ENCODE results near the gene UBE2O. TPM values are rescaled to one million over a fixed set of nuclear protein-coding genes. Genes with fewer than 3 reads are reported as not detected.
"Not testable (repeated sequence)": the region's sequence is repeated elsewhere in the genome, so short reads cannot be mapped to it uniquely, and the experiment has no call there.

The UBE2O gene
- total RNA-seq, 1 donor from 2014 or later: 17.2 TPM

GRCh38 chr17:76369379-76369778 lies 83.6 kb downstream of the UBE2O start:
- no peak for ATAC-seq

GRCh38 chr17:76368545-76368944 lies 84.4 kb downstream of the UBE2O start:
- no peak for ATAC-seq

- no peak for ATAC-seq
These were observed 85.3 kb downstream of the UBE2O start for GRCh38 chr17:76367642-76368041.

GRCh38 chr17:76366247-76366646 lies 86.7 kb downstream of the UBE2O start:
- no peak for ATAC-seq

GRCh38 chr17:76365256-76365903 lies 87.6 kb downstream of the UBE2O start:
- ATAC-seq: no peak

- peak; percentile 31 for ATAC-seq
These were observed 89.7 kb downstream of the UBE2O start for GRCh38 chr17:76363107-76363842.

GRCh38 chr17:76360461-76360860 lies 92.5 kb downstream of the UBE2O start:
- ATAC-seq: no peak

GRCh38 chr17:76359776-76360175 lies 93.2 kb downstream of the UBE2O start:
- not testable (repeated sequence) for ATAC-seq

- no peak for ATAC-seq
These were observed 93.6 kb downstream of the UBE2O start for GRCh38 chr17:76359375-76359774.

- no peak for ATAC-seq
These were observed 95.3 kb downstream of the UBE2O start for GRCh38 chr17:76357597-76358158.

- no peak for ATAC-seq
These were observed 96.0 kb downstream of the UBE2O start for GRCh38 chr17:76356803-76357456.

GRCh38 chr17:76354747-76355310 lies 98.1 kb downstream of the UBE2O start:
- ATAC-seq: no peak

- ATAC-seq: no peak
These were observed 98.6 kb downstream of the UBE2O start for GRCh38 chr17:76354317-76354729.

GRCh38 chr17:76353599-76354316 lies 99.2 kb downstream of the UBE2O start, which contains the start of gene PRPSAP1:
Gene PRPSAP1 (minus strand): TSS chr17:76353916. CDS start chr17:76353703, 213 bp downstream.
- ATAC-seq: peak; percentile 91

GRCh38 chr17:76353004-76353598 lies 99.9 kb downstream of the UBE2O start:
- peak; percentile 40 for ATAC-seq

- no peak for ATAC-seq
These were observed 101.4 kb downstream of the UBE2O start for GRCh38 chr17:76351526-76352071.

- ATAC-seq: no peak
These were observed 102.5 kb downstream of the UBE2O start for GRCh38 chr17:76350463-76350862.

GRCh38 chr17:76346936-76347335 lies 106.0 kb downstream of the UBE2O start:
- not testable (repeated sequence) for ATAC-seq

GRCh38 chr17:76345377-76345974 lies 107.5 kb downstream of the UBE2O start:
- no peak for ATAC-seq

- ATAC-seq: no peak
These were observed 109.8 kb downstream of the UBE2O start for GRCh38 chr17:76343106-76343505.

GRCh38 chr17:76341301-76341700 lies 111.7 kb downstream of the UBE2O start:
- no peak for ATAC-seq

All from esophagus mucosa (tissue), 1 donor.